Heart right ventricle (tissue), 16 donors: ENCODE data around the gene KLF11. TPM values are rescaled to one million over a fixed set of nuclear protein-coding genes. Genes with fewer than 3 reads are reported as not detected.
A peak's percentile ranks its signal among the peaks of the same experiment; 100 is the strongest.

Experiments used
- ATAC-seq, 8 donors: fragments of 200-7000 bp; cut with Tn5 transposase; one replicate each; pipeline ENCODE4 v1.9.1; 2020; ENCODE audit warnings: mild to moderate bottlenecking in 8 of 8, moderate library complexity in 8 of 8, moderate number of reproducible peaks in 1 of 8
- DNase-seq, 2 donors: peaks; one replicate each; pipeline ENCODE4 v3.0.0-alpha.2; 2020
- H3K27ac ChIP-seq, 10 donors: fragments of 200-600 bp; sonication (generic) in 2 of 10; one replicate each; pipeline versions ENCODE4 v1.5.0 to v1.8.0; 2020 to 2022; ENCODE audit warnings: mild to moderate bottlenecking in 3 of 10
- H3K27me3 ChIP-seq, 7 donors: fragments of 200-600 bp; one replicate each; pipeline ENCODE4 v1.8.0; 2021 to 2022; ENCODE audit warnings: mild to moderate bottlenecking in 2 of 7
- H3K36me3 ChIP-seq, 9 donors: fragments of 200-600 bp; sonication (generic) in 1 of 9; one replicate each; pipeline versions ENCODE4 v1.5.0 to v1.8.0; 2020 to 2022; ENCODE audit warnings: mild to moderate bottlenecking in 2 of 9
- H3K4me1 ChIP-seq, 9 donors: fragments of 200-600 bp; sonication (generic) in 1 of 9; one replicate each; pipeline versions ENCODE4 v1.5.0 to v1.8.0; 2020 to 2022; ENCODE audit warnings: mild to moderate bottlenecking in 4 of 9
- H3K4me3 ChIP-seq, 10 donors: fragments of 200-600 bp; sonication (generic) in 2 of 10; one replicate each; pipeline versions ENCODE4 v1.5.0 to v1.8.0; 2020 to 2022; ENCODE audit warnings: mild to moderate bottlenecking in 7 of 10, moderate library complexity in 2 of 10
- H3K9me3 ChIP-seq, 11 donors: fragments of 200-600 bp in 10 of 11; sonication (generic) in 2 of 11; one replicate each; pipeline versions ENCODE4 v1.5.0 to v1.8.0; 2013 to 2022; ENCODE audit warnings: mild to moderate bottlenecking in 2 of 11, control low read depth in 1 of 11, moderate library complexity in 1 of 11
- CTCF ChIP-seq, 9 donors: fragments of 200-600 bp; sonication (generic) in 2 of 9; IDR thresholded peaks; one replicate each; pipeline versions ENCODE4 v1.5.0 to v1.8.0; 2021 to 2022; ENCODE audit warnings: antibody characterized with exemption in 9 of 9, mild to moderate bottlenecking in 5 of 9, moderate library complexity in 1 of 9
- WGBS, 2 donors: extraction: QIAGEN DNeasy Blood & Tissue Kit; methylation state at CpG; one replicate each; pipeline ENCODE4 v1.1.7; 2013; ENCODE audit warnings: inconsistent platforms in 1 of 2; 5-methylcytosine and 5-hydroxymethylcytosine counted together
- intact Hi-C, 10 donors: fragments of 100-400 bp; cut with DNase I; formaldehyde crosslinking; loops; one replicate each; pipeline versions ENCODE4 v1.11.1 to v1.14.2; 2022
- polyA plus RNA-seq, 2 donors: library from polyadenylated mRNA; stranded (reverse); fragments of 200-250 nt; gene quantifications; one replicate each; pipeline ENCODE4 v1.2.3, GENCODE V29; 2013
- total RNA-seq, 10 donors: library from RNA; stranded (reverse); fragmentation: NEBNext Ultra II Directional in 3 of 10; extraction: Animal tissue kit (Norgen Biotek cat#: 25700) in 3 of 10; gene quantifications; one replicate each; pipeline versions ENCODE4 v1.2.1 to v1.2.4, GENCODE V29; 2021 to 2023
- donor health status: Arrhythmogenic right ventricular cardiomyopathy.
- donor health status: ischemic (EF 13 %, LVEDD 7.1; RV severe dilation, severe dysfunction).
- donor health status: healthy with polysubstance abuse.
- donor health status: DM: no; HTN: yes; CAD: no.
- donor health status: DM: no; HTN: no; CAD: no.
- donor health status: ischemic (EF 25% LVEDD 6.9; RV normal size, moderate dysfunction).
- donor health status: ischemic (EF 25% LVEDD 5.7; RV mildly dilated, moderate dysfunction).
- donor health status: healthy.
- donor health status: DM: yes; HTN: yes; CAD: no.
- donor health status: Ischemic cardiomyopathy.
- donor health status: ischemic (EF 35%, LVEDD 5.7; RV mildly dilated, moderate dysfunction).
- donor health status: nonischemic (EF 11% LVEDD 7.7; RV severe dilation, severe dysfunction).
- donor health status: DM: yes; HTN: yes; CAD: no.
- donor health status: PGD.
- donor health status: ischemic (EF 29% LVEDD 5.4; RV normal size, mild dysfunction).
- donor health status: nonischemic (EF 23%, LVEDD 6.1; RV moderate dilation, normal function).

KLF11 gene
- total and polyA plus RNA-seq, 12 donors = 6.1 to 33.7 (median 19.3) TPM

GRCh38 chr2:10001586-10001985, 41.8 kb upstream of the KLF11 start:
- DNase-seq (no peak), ATAC-seq (no peak)
- Histone ChIP-seq H3K27me3 (peaks cover 0 to 10% (median 0%) of the 10 kb centered on the region in 7 donors), H3K27ac (no peak overlapping the region), H3K36me3 (no peaks in the 10 kb centered on the region), H3K4me1 (peaks cover 0 to 31% (median 14%) of the 10 kb centered on the region in 9 donors), H3K4me3 (no peak overlapping the region), H3K9me3 (no peaks in the 10 kb centered on the region)
- intact Hi-C loops = no loop called here
- no peak for TF ChIP-seq CTCF (IDR thresholded peaks at IDR 0.05)
- 80 to 93% methylated on average over 5 of the region's 5 CpGs for WGBS, 2 donors

GRCh38 chr2:10002109-10002508, 41.2 kb upstream of the KLF11 start:
- intact Hi-C loops = no loop called here
- Histone ChIP-seq H3K4me3 (no peak overlapping the region), H3K27ac (no peak overlapping the region), H3K36me3 (no peaks in the 10 kb centered on the region), H3K4me1 (peaks cover 0 to 31% (median 14%) of the 10 kb centered on the region in 9 donors), H3K27me3 (peaks cover 0 to 15% (median 0%) of the 10 kb centered on the region in 7 donors), H3K9me3 (no peaks in the 10 kb centered on the region)
- WGBS, 2 donors = 71 to 95% methylated on average over 5 of the region's 5 CpGs
- no peak for TF ChIP-seq CTCF (IDR thresholded peaks at IDR 0.05)
- DNase-seq (no peak), ATAC-seq (no peak)

- Histone ChIP-seq H3K4me1 (peaks cover 4 to 31% (median 15%) of the 10 kb centered on the region in 9 donors), H3K4me3 (no peak overlapping the region), H3K36me3 (no peaks in the 10 kb centered on the region), H3K27me3 (peaks cover 0 to 16% (median 0%) of the 10 kb centered on the region in 7 donors), H3K9me3 (no peaks in the 10 kb centered on the region), H3K27ac (peak overlapping the region in 3 of 10 donors; percentile 31 to 60 (median 34))
- TF ChIP-seq CTCF (IDR thresholded peaks at IDR 0.05) = no peak
- ATAC-seq = no peak
- intact Hi-C loops = no loop called here
- 90% methylated on average over 9 of the region's 9 CpGs for WGBS, 2 donors
- no peak for DNase-seq
These were observed 40.7 kb upstream of the KLF11 start for GRCh38 chr2:10002681-10003080.

- TF ChIP-seq CTCF (IDR thresholded peaks at IDR 0.05) = no peak
- no peak for ATAC-seq
- peak overlapping the region in 4 of 10 donors; percentile 31 to 60 (median 44) for H3K27ac ChIP-seq
- no peaks in the 10 kb centered on the region for H3K36me3 ChIP-seq
- no peaks in the 10 kb centered on the region for H3K9me3 ChIP-seq
- WGBS, 2 donors = 91 to 95% methylated on average over 20 of the region's 20 CpGs
- H3K27me3 ChIP-seq = peaks cover 0 to 16% (median 0%) of the 10 kb centered on the region in 7 donors
- peaks cover 9 to 34% (median 23%) of the 10 kb centered on the region in 9 donors for H3K4me1 ChIP-seq
- no peak overlapping the region for H3K4me3 ChIP-seq
- no peak for DNase-seq
- intact Hi-C loops = no loop called here
These were observed 39.9 kb upstream of the KLF11 start for GRCh38 chr2:10003206-10004125.
